Stomach (tissue), 9 donors: Measurements from ENCODE around the gene FBF1. TPM values are rescaled to one million over a fixed set of nuclear protein-coding genes. Genes with fewer than 3 reads are reported as not detected.
A peak's percentile ranks its signal among the peaks of the same experiment; 100 is the strongest.
"Not testable (repeated sequence)": the region's sequence is repeated elsewhere in the genome, so short reads cannot be mapped to it uniquely, and the experiment has no call there.

Experiments used
- DNase-seq, 2 donors: peaks; one replicate each; pipeline versions ENCODE4 v3.0.0 to v3.0.0-alpha.2; 2013 to 2019
- H3K27ac ChIP-seq, 5 donors: fragments of 200-600 bp in 4 of 5; sonication (generic) in 4 of 5; one replicate each; pipeline ENCODE4 v1.5.1; 2013 to 2019; ENCODE audit warnings: mild to moderate bottlenecking in 1 of 5, moderate library complexity in 1 of 5
- H3K27me3 ChIP-seq, 3 donors: fragments of 200-600 bp; sonication (generic); one replicate each; pipeline ENCODE4 v1.5.1; 2017 to 2019; ENCODE audit warnings: mixed run types in 1 of 3
- H3K36me3 ChIP-seq, 4 donors: fragments of 200-600 bp; sonication (generic); 1 replicate in 3 of 4; 2 replicates in 1 of 4; pipeline ENCODE4 v1.5.1; 2016 to 2019
- H3K4me1 ChIP-seq, 4 donors: fragments of 200-600 bp; sonication (generic); one replicate each; pipeline ENCODE4 v1.5.1; 2016 to 2019
- H3K4me3 ChIP-seq, 4 donors: fragments of 200-600 bp; sonication (generic) in 3 of 4; one replicate each; pipeline ENCODE4 v1.5.1; 2016 to 2019; ENCODE audit warnings: mild to moderate bottlenecking in 1 of 4
- H3K9me3 ChIP-seq, 4 donors: fragments of 200-600 bp; sonication (generic); one replicate each; pipeline ENCODE4 v1.5.1; 2016 to 2019
- EP300 ChIP-seq: sonication (generic); formaldehyde crosslinking; IDR thresholded peaks from one replicate; pipeline ENCODE4 v1.6.1; 2017; ENCODE audit warnings: antibody characterized with exemption
- POLR2A ChIP-seq, 4 donors: fragments of 450-650 bp; IDR thresholded peaks; one replicate each; pipeline ENCODE4 v1.6.1; 2016; ENCODE audit warnings: antibody characterized with exemption in 4 of 4, control low read depth in 2 of 4, mild to moderate bottlenecking in 1 of 4, moderate library complexity in 1 of 4
- POLR2AphosphoS5 ChIP-seq, 3 donors: sonication (generic); formaldehyde crosslinking; IDR thresholded peaks; one replicate each; pipeline ENCODE4 v1.6.1; 2016; ENCODE audit warnings: antibody characterized with exemption in 3 of 3
- WGBS, 5 donors: extraction: QIAGEN DNeasy Blood & Tissue Kit in 3 of 5; methylation state at CpG; one replicate each; pipeline versions ENCODE4 v1.1.5 to v1.1.7; 2013 to 2018; 5-methylcytosine and 5-hydroxymethylcytosine counted together
- intact Hi-C: fragments of 100-400 bp; cut with DNase I; formaldehyde crosslinking; loops from one replicate; pipeline ENCODE4 v1.15.1; 2023; ENCODE audit warnings: low total_unique reads
- polyA plus RNA-seq, 3 donors: library from polyadenylated mRNA; stranded (reverse); fragments of 200-250 nt; gene quantifications; one replicate each; pipeline ENCODE4 v1.2.3, GENCODE V29; 2013
- total RNA-seq, 5 donors: library from RNA; depleted of rRNA; stranded (reverse); fragments of >200 nt; gene quantifications; one replicate each; pipeline versions ENCODE4 v1.1.0 to v1.2.3, GENCODE V29; 2014 to 2016
- TF ChIP-seq, protein P1 (sequence below), 7 experiments: fragments of 450-650 bp in 4 of 7; fragments of 200-600 bp in 3 of 7; sonication (generic) in 3 of 7; IDR thresholded peaks; one replicate each; pipeline ENCODE4 v1.5.1; 2016 to 2019; ENCODE audit warnings: antibody characterized with exemption in 7 of 7, control low read depth in 2 of 7, mild to moderate bottlenecking in 1 of 7
- donor health status: healthy with polysubstance abuse.
- donor health status: Bipolar disorder and iron deficiency.
- donor health status: healthy.

FBF1 gene
- total and polyA plus RNA-seq, 8 donors = 1.7 to 21.7 (median 10.4) TPM

DNA sequence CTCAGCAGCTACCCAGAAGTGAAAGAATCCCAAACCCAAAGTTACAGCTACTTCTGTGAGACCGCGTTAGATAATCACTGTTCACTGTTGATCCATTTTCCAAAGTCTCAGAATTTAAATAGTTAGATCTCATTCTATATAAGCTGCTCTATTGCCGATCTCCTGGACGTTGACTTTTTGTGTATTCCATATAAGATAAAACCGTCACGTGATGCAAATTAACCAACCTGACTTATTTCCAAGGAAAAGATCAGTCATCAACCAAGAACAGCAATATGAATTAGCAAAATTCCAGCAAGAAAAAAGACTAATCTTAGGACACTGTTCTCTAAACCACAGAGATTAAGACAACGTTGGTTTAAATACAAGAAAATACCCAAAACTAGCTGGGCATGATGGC is 29.8 kb upstream of the FBF1 start:
- Histone ChIP-seq H3K4me3 (no peak overlapping the region), H3K36me3 (peaks cover 7 to 64% (median 51%) of the 10 kb centered on the region in 4 donors), H3K27ac (peak overlapping the region in 3 of 5 donors; percentile 32 to 69 (median 63)), H3K9me3 (no peaks in the 10 kb centered on the region), H3K27me3 (no peaks in the 10 kb centered on the region), H3K4me1 (peaks cover 6 to 74% (median 19%) of the 10 kb centered on the region in 4 donors)
- TF ChIP-seq, protein P1, sequence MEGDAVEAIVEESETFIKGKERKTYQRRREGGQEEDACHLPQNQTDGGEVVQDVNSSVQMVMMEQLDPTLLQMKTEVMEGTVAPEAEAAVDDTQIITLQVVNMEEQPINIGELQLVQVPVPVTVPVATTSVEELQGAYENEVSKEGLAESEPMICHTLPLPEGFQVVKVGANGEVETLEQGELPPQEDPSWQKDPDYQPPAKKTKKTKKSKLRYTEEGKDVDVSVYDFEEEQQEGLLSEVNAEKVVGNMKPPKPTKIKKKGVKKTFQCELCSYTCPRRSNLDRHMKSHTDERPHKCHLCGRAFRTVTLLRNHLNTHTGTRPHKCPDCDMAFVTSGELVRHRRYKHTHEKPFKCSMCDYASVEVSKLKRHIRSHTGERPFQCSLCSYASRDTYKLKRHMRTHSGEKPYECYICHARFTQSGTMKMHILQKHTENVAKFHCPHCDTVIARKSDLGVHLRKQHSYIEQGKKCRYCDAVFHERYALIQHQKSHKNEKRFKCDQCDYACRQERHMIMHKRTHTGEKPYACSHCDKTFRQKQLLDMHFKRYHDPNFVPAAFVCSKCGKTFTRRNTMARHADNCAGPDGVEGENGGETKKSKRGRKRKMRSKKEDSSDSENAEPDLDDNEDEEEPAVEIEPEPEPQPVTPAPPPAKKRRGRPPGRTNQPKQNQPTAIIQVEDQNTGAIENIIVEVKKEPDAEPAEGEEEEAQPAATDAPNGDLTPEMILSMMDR (IDR thresholded peaks at IDR 0.05) = no peak
- TF ChIP-seq POLR2AphosphoS5 (IDR thresholded peaks at IDR 0.05) (no peak), POLR2A (IDR thresholded peaks at IDR 0.05) (no peak), EP300 (no peak)
- WGBS, 5 donors = 50 to 82% (median 68%) methylated on average over 7 of the region's 7 CpGs
- intact Hi-C loops = no loop called here
- no peak for DNase-seq

DNA sequence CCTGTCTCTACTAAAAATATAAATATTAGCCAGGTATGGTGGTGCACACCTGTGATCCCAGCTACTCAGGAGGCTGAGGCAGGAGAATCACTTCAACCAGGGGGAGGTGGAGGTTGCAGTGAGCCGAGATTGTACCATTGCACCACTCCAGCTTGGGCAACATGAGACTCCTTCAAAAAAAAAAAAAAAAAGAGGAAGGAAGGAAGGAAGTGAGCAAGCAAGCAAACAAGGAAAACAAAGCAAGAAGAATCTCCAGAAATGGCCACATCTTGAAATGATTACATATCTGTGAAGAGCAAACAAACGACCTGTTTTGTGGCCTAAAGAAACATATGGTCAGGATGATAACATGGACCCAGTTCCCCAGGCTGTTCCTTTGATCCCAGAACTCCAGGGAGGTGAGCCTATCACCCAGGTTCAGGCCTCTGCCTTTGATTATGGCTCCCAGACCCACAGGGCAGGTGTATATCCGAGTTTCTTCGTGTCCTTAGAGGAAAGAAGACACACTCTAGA is 29.2 kb upstream of the FBF1 start:
- Histone ChIP-seq H3K27ac (peak overlapping the region in 4 of 5 donors; percentile 4 to 69 (median 48)), H3K4me1 (peaks cover 6 to 72% (median 14%) of the 10 kb centered on the region in 4 donors), H3K27me3 (no peaks in the 10 kb centered on the region), H3K9me3 (no peaks in the 10 kb centered on the region), H3K4me3 (no peak overlapping the region), H3K36me3 (peaks cover 7 to 64% (median 52%) of the 10 kb centered on the region in 4 donors)
- intact Hi-C loops = no loop called here
- TF ChIP-seq POLR2AphosphoS5 (IDR thresholded peaks at IDR 0.05) = peak in 1 of 3 donors; percentile 36
- no peak for TF ChIP-seq POLR2A (IDR thresholded peaks at IDR 0.05)
- TF ChIP-seq, protein P1 (IDR thresholded peaks at IDR 0.05) = no peak
- 21 to 49% (median 34%) methylated on average over 4 of the region's 4 CpGs for WGBS, 5 donors
- DNase-seq = no peak

DNA sequence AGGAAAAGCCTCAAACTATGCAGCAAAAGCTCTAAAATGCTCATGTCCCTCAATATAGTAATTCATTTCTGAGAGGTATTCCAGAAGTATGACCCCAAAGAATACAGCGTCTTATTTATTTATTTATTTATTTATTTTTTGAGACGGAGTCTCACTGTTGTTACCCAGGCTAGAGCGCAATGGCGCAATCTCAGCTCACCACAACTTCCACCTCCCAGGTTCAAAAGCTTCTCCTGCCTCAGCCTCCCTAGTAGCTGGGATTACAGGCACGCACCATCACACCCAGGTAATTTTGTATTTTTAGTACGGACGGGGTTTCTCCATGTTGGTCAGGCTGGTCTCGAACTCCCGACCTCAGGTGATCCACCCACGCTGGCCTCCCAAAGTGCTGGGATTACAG is 28.2 kb upstream of the FBF1 start:
- H3K36me3 ChIP-seq = peaks cover 7 to 64% (median 49%) of the 10 kb centered on the region in 4 donors
- H3K4me3 ChIP-seq, intact Hi-C loops, H3K27me3 ChIP-seq, DNase-seq, H3K9me3 ChIP-seq: not testable (repeated sequence)
- H3K4me1 ChIP-seq = peaks cover 6 to 64% (median 12%) of the 10 kb centered on the region in 4 donors
- WGBS, 5 donors = 85 to 98% (median 93%) methylated on average over 10 of the region's 10 CpGs
- H3K27ac ChIP-seq = peak overlapping the region in 2 of 5 donors; percentile 63 to 69

DNA sequence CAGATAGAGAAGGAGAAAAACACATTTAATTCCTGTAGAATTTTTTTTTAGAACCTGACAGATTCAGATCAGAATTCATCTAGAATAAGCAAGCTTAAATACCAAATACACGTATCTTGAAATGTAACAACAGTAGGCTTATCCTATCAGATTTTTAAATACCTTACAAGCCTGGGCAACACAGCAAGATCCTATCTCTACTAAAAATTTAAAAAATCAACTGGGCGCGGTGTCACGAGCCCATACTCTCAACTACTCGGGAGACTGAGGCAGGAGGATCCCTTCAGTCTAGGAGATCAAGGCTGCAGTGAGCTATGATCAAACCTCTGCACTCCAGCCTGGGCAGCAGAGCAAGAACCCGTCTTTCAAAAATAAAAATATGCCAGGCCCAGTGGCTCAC is 24.6 kb upstream of the FBF1 start:
- H3K27ac ChIP-seq = no peak overlapping the region
- TF ChIP-seq, protein P1 (IDR thresholded peaks at IDR 0.05) = no peak
- TF ChIP-seq EP300 (no peak), POLR2A (IDR thresholded peaks at IDR 0.05) (no peak), POLR2AphosphoS5 (IDR thresholded peaks at IDR 0.05) (no peak)
- H3K9me3 ChIP-seq = no peaks in the 10 kb centered on the region
- H3K27me3 ChIP-seq = no peaks in the 10 kb centered on the region
- H3K4me3 ChIP-seq = no peak overlapping the region
- DNase-seq = no peak
- peaks cover 2 to 55% (median 10%) of the 10 kb centered on the region in 4 donors for H3K4me1 ChIP-seq
- intact Hi-C loops = no loop called here
- peaks cover 4 to 47% (median 31%) of the 10 kb centered on the region in 4 donors for H3K36me3 ChIP-seq
- 84 to 88% (median 86%) methylated on average over 6 of the region's 6 CpGs for WGBS, 5 donors

DNA sequence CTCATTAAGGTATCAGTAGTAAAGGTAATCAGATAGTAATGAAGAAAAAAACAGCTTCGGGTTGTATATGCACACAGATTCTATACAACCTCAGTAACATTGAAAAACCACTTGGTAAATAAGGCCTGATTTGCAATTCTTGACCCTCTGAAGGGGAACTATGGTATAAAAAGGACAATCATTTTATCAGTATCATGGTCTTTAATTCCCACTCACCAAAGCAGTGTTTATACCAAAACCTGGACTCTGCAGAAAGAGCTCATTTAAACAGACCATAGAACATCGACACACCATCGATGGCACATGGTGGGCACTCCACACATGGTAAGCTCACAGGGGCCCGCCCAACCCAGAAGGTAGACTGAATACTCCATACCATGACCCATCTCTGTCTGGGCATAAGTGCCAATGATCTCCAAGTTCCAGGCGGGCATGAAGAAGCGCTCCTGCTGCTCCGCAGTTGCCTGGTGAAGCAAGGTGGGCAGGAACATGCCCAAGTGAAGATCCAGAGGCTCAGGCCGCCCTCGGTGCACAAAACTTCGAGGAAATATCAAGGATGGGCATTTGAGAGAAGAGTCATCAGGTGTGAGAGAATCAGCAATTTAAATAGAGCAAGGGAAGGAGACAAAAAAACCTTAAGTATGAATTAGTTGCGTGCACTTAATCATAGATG is 19.1 kb upstream of the FBF1 start:
- Histone ChIP-seq H3K4me1 (peaks cover 19 to 56% (median 33%) of the 10 kb centered on the region in 4 donors), H3K27ac (peak overlapping the region; percentile 10 to 74 (median 54)), H3K36me3 (peaks cover 15 to 51% (median 38%) of the 10 kb centered on the region in 4 donors), H3K27me3 (no peaks in the 10 kb centered on the region), H3K9me3 (no peaks in the 10 kb centered on the region), H3K4me3 (no peak overlapping the region)
- TF ChIP-seq POLR2AphosphoS5 (IDR thresholded peaks at IDR 0.05) (no peak), EP300 (no peak), POLR2A (IDR thresholded peaks at IDR 0.05) (no peak)
- TF ChIP-seq, protein P1 (IDR thresholded peaks at IDR 0.05) = no peak
- 73 to 86% (median 81%) methylated on average over 11 of the region's 11 CpGs for WGBS, 5 donors
- no peak for DNase-seq
- intact Hi-C loops = no loop called here
